ENCODE measurements around the gene PHOX2B. TPM values are rescaled to one million over a fixed set of nuclear protein-coding genes. Genes with fewer than 3 reads are reported as not detected.
"Not testable (repeated sequence)": the region's sequence is repeated elsewhere in the genome, so short reads cannot be mapped to it uniquely, and the experiment has no call there.

The PHOX2B gene
- polyA plus RNA-seq, 4 donors = 0.06 to 0.52 (median 0.21) TPM

DNA sequence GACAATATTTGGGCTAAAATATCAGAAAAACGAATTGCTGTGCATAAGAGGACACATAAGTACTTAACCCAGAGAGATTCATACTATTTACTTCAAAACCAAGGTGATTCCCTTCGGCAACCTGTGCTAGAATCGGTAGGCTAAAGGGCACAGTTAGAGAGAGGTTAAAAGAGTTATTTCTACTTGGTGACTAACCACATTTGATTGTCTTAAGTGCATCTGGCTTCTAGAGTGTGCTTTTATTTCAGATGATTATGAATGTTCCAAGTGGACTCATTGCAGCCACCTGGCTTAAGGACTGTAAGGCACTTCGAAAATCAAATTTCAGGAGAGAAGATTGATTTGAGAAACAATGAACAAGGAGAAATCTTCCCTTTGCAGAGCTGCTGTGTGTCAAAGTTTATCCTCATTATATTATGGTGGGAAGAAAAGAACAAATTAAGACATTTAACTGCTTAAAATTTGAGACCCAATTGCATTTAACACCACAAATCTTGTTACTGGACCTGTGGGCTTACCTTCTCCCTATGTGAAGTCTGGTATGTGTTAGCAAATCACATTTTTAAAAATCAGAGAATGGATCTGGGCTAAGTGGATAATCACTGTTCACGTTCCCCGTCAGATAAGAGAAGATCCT, 34.0 kb downstream of the PHOX2B start:
- DNase-seq (ENCODE audit: low read depth in 4 of 4, low spot score in 3 of 4) = no peak

DNA sequence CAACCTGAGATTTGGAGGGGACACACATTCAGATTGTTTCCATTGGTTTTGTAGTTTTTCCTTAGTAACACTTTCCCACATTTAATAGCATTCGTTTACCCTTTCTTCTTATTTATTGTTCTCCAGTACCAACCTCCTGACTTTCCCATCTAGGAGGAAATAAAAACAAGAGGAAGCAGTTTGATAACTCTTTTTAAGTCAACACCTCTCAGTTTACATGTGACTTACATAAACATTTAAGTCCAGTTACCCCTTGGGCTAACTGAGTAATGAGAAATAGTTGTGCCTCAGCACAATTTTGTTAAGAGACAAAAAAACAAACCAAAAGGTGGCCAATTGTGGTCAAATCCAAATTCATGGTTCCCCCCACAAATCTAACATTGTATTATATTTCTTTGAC, 34.8 kb downstream of the PHOX2B start:
- DNase-seq (ENCODE audit: low read depth in 4 of 4, low spot score in 3 of 4) = no peak

DNA sequence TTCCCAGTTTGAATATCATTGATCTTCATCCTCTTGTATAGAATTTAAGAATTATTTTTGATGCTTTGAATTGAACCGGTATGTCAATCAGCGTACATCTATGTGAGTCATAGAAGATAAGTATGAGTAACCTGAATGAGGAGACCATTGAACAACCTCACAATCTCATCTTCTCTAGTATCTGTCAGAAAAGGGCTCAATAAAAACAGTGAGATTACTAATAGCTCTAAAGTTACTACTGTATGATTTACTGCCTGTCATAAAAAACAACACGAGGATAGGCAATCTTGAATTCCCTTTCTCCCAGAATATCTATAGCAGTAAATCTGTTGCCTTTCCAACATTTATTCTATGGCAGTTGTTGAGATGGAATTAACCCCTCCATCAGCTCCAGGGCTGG, 36.1 kb downstream of the PHOX2B start:
- no peak for DNase-seq (ENCODE audit: low read depth in 4 of 4, low spot score in 3 of 4)

DNA sequence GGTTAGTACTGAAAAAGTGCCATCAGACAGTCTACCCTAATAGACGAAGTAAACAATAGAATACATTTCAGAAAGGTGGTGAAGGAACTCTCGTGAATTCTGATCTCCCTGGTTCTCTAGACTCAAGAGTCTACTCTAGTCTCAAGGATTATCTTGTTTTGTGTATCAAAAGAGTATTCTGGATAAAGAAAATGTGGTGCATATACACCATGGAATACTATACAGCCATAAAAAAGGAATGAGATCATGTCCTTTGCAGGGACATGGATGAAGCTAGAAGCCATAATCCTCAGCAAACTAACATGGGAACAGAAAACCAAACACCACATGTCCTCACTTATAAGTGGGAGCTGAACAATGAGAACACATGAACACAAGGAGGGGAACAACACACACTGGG, 36.9 kb downstream of the PHOX2B start:
- not testable (repeated sequence) for DNase-seq (ENCODE audit: low read depth in 4 of 4, low spot score in 3 of 4)

DNA sequence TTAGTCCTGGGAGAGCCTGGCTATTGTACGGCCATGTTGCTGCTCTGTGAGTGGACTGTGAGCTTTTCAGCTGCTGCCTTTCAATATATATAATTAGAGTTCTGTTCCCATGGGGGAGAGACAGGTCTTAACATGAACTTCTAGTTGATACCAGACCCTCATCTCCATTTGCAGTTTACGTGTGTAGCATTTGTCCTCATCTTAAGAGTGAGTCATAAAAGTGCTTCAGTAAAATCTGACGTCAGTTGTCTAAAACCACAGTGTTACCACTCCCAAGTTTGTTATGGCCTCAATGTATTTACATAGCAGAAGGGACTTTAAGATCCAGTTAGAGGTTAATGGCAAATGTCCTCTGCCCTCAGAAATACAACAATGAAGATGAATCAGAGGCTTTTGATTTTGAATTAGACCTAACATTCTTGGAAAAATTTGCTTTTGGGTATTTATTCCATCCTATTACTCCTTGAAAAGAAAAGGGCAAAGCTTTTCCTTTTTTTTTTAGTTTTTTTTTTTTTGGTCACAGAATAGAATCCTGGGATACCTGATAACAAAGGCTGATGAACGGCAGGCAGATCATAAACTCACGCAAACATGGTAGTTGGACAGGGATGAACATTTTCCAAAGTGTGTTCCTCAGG, 38.6 kb downstream of the PHOX2B start:
- no peak for DNase-seq (ENCODE audit: low read depth in 4 of 4, low spot score in 3 of 4)

DNA sequence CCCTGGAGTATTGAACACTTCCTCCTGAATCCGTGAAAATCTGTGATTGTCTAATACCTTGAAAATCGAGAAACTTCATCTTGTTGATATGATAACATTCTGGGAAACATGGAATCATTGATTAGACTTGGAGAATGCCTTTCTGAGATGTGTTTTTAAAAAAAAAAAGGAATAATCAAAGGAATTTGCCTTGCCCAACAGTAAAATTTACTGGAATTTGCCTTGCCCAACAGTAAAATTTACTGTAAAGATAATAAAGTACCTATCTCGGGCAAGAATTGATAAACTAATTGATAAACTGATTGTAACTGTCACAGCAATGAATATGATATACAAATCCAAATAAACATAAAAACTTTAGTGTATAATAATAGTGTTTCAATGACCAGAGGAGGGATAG, 44.7 kb downstream of the PHOX2B start:
- DNase-seq (ENCODE audit: low read depth in 4 of 4, low spot score in 3 of 4) = no peak

DNA sequence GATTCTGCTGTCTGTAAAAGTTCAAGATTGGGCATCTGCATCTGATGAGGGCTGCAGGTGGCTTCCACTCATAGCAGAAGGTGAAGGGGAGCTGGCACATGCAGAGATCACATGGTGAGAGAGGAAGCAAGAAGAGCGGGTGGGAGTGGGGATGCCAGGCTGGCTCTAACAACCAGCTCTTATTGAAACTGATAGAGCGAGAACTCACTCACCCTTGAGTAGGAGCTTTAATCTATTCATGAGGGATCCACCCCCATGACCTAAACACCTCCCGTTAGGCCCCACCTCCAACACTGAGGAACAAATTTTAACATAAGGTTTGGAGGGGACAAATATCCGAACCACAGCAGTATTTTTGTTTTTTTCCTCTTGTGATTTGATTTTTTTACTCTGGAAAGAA, 45.8 kb downstream of the PHOX2B start:
- DNase-seq (ENCODE audit: low read depth in 4 of 4, low spot score in 3 of 4) = no peak

DNA sequence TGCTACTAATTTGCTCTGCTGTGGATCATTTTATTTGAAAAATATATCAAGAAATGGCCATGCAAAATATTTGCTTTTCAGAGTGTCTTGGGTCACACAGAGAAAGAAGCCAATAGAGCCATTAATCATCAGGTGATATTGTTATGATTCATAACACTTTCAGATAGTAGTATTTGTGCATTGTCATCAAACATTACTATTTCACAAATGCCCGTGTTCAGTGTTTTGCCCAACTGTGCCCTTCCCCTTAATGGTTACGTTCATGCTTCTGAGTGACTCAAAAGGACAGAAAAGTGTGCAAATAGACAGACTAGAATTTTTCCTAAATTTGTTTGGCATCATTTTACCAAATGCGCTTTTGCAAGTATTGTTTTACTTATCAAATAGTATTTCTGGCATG, 46.5 kb downstream of the PHOX2B start:
- DNase-seq (ENCODE audit: low read depth in 4 of 4, low spot score in 3 of 4) = no peak

DNA sequence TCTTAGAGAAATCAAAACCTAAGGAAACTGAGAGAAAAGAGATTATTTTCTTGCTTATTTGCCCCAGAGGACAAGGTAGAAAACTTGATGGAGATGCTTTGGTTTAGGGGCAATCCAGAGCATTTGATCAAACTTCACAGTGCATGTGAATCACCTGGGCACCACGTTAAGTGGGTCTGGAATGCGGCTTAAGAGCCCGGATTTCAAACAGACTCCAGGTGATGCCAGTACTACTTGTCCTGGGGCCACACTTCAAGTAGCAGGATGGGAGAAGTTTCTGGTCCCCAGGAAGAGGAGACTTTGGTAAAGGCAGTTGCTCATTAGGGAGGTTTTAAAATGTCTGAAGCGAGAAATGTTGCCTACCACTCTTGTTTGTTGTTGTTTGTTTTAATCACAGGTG, 51.8 kb downstream of the PHOX2B start:
- DNase-seq (ENCODE audit: low read depth in 4 of 4, low spot score in 3 of 4) = no peak

DNA sequence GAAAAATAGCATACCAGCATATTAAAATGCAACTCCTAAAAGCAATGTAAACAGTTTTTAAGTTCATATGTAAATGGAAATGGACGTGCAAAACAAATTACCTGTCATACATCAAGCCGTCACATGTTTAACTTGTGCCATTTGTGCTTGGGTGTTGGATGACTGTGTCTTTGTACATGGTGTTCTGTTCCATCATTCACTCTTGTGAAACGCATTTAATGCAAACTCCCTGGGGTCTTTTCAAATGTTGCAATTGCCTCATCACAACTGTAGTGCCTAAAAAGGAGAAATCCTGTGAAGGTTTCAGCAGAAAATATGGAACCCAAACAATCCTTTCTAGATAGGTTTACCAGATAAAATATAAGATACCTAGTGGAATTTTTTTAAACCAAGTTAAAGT, 52.4 kb downstream of the PHOX2B start:
- DNase-seq (ENCODE audit: low read depth in 4 of 4, low spot score in 3 of 4) = no peak

Other genes starting within 250 kb of the PHOX2B start
- 100 to 1,000 TPM in 2 of 4 donors, 10 to 100 TPM in 2; 42.6 to 125 (median 105) TPM for gene LIMCH1, start 210.6 kb downstream of the PHOX2B start, polyA plus RNA-seq (ENCODE audit: insufficient read length in 4 of 4)
- gene TMEM33, start 186.7 kb upstream of the PHOX2B start, polyA plus RNA-seq (ENCODE audit: insufficient read length in 4 of 4) = 10 to 100 TPM; 34.9 to 56.1 (median 47.0) TPM
- under 1 TPM; 0.05 to 0.41 (median 0.12) TPM for gene DCAF4L1, start 233.0 kb upstream of the PHOX2B start, polyA plus RNA-seq (ENCODE audit: insufficient read length in 4 of 4)
- 100 to 1,000 TPM in 3 of 4 donors, 10 to 100 TPM in 1; 80.3 to 137 (median 109) TPM for gene SLC30A9, start 241.8 kb upstream of the PHOX2B start, polyA plus RNA-seq (ENCODE audit: insufficient read length in 4 of 4)

Measured in left renal pelvis (tissue), 4 donors.